ENCODE results near the gene GPR15.

DNA sequence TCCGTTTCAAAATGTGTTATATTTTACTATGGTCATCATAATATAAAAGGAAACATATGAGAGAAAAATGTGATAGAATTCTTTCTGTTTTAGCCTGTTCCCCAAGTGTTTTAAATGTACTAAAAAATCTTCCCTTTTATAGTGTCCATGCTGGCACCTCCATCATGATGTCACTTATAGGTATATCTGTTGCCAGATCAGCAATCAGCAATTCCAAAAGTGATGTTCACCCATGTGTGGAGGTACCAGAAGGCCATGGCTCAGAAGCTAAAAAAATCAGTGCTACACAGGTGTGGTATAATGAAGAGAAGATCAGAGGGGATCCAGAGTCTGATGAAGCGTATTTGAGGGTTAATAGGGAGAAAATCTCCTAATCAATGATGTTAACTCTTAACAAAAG, 1.1 kb upstream of the GPR15 start:
- TF ChIP-seq, protein P1, sequence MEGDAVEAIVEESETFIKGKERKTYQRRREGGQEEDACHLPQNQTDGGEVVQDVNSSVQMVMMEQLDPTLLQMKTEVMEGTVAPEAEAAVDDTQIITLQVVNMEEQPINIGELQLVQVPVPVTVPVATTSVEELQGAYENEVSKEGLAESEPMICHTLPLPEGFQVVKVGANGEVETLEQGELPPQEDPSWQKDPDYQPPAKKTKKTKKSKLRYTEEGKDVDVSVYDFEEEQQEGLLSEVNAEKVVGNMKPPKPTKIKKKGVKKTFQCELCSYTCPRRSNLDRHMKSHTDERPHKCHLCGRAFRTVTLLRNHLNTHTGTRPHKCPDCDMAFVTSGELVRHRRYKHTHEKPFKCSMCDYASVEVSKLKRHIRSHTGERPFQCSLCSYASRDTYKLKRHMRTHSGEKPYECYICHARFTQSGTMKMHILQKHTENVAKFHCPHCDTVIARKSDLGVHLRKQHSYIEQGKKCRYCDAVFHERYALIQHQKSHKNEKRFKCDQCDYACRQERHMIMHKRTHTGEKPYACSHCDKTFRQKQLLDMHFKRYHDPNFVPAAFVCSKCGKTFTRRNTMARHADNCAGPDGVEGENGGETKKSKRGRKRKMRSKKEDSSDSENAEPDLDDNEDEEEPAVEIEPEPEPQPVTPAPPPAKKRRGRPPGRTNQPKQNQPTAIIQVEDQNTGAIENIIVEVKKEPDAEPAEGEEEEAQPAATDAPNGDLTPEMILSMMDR (IDR thresholded peaks at IDR 0.05) = no peak
- TF ChIP-seq POLR2A (IDR thresholded peaks at IDR 0.05) (no peak), EP300 (IDR thresholded peaks at IDR 0.05) (no peak), POLR2AphosphoS5 (IDR thresholded peaks at IDR 0.05) (no peak)
